22Rv1 (cell line): Measurements from ENCODE around the gene SORL1.

Experiments used
- H3K27ac ChIP-seq: fragments of 450-650 bp; 2 replicates; pipeline ENCODE4 v1.5.1; 2017
- ZFX ChIP-seq: fragments of 450-650 bp; IDR thresholded peaks from 2 replicates; pipeline ENCODE4 v1.6.1; 2017; ENCODE audit warnings: antibody characterized with exemption, borderline replicate concordance
- TF ChIP-seq, protein P1 (sequence below): fragments of 450-650 bp; IDR thresholded peaks from 2 replicates; pipeline ENCODE4 v1.5.1; 2017; ENCODE audit warnings: mild to moderate bottlenecking

Gene SORL1

DNA sequence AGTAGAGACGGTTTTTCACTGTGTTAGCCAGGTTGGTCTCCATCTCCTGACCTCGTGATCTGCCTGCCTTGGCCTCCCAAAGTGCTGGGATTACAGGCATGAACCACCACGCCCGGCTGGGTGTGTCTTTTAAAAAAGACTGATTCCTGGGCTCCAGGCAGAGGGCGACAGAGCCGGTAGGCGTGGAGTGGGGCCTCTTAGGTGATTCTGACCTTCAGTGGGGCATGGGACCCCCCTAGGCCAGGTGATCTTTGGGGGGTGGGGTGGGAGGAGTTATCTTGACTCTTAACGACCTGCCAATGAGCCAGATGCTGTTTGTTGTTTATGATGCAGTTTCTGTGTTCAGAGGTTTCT lies 13.6 kb downstream of the SORL1 start:
- no peak for TF ChIP-seq ZFX
- TF ChIP-seq, protein P1, sequence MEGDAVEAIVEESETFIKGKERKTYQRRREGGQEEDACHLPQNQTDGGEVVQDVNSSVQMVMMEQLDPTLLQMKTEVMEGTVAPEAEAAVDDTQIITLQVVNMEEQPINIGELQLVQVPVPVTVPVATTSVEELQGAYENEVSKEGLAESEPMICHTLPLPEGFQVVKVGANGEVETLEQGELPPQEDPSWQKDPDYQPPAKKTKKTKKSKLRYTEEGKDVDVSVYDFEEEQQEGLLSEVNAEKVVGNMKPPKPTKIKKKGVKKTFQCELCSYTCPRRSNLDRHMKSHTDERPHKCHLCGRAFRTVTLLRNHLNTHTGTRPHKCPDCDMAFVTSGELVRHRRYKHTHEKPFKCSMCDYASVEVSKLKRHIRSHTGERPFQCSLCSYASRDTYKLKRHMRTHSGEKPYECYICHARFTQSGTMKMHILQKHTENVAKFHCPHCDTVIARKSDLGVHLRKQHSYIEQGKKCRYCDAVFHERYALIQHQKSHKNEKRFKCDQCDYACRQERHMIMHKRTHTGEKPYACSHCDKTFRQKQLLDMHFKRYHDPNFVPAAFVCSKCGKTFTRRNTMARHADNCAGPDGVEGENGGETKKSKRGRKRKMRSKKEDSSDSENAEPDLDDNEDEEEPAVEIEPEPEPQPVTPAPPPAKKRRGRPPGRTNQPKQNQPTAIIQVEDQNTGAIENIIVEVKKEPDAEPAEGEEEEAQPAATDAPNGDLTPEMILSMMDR, result no peak
- H3K27ac ChIP-seq, result no peak overlapping the region

DNA sequence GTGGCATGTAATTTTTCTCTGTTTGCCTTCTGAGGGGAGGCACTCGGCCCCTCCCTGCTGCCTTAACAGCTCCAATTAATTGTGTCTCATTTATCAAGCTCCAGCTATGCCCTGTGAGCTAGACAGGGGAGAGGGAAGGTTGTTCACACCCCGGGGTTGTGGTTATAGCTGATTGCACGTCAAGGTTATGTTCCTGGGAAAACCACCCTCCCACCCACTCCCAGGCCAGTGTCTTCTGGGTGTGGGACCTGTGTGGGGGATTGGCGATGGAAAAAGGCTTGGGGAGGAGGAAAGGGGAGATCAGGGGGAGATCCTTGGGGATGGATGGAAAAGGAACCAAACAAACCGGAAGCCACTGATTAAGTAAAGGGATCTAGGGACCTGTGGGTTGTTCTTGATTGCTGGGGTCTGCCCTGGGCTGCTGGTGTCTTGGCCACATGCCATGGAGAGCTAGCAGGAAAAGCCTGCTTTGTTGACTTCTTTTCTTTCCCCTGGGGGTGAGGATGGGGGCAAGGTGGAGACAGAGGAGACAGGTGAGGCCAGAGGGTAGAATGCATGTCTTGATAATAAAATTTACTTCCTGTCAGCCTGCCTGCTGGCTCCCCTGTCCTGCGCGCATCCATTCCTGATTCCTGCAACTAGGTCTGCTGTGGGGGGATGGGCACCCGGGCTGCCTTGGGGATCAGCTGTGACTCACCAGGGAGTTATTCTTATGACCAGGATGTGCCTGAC lies 14.1 kb downstream of the SORL1 start:
- no peak for TF ChIP-seq ZFX
- TF ChIP-seq, protein P1, result no peak
- no peak overlapping the region for H3K27ac ChIP-seq

DNA sequence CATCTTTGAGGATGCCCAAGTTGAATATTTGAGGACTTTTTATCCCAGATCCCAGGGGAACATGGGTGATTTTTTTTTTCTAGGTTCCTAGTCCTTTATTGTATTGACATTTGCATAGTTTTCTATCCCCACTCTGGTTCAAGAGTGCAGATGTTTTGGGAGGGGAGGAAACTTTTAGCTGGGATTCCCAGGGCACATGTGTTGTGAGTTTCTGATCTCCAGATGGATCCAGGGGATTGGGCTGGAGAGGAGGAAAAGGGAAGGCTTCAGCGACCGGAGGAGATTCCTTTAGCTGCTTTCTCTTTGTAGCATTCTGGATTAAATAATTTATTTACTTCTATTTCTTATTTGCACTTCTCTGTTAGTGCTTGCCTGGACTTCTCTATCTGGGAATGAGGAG lies 15.4 kb downstream of the SORL1 start:
- H3K27ac ChIP-seq, result no peak overlapping the region

DNA sequence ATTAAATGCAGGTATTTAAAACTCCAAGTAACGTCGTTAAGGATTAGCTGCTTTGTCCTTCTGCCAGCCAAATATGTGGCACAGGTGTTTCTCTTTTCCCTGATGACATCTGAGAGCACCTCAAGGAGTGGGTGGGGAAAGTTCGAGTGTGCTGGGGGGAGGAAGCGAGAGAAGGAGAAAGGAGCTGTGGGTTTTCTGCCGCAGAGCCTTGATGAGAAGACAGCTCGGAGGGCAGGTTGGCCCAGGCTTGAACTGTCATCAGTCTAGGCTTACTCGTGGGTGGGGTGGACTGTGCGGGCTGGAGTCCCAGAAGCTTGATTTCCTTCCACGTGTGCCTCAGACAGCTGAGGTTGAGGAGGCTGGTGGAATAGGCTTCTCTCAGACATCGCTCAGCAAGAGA lies 15.9 kb downstream of the SORL1 start:
- H3K27ac ChIP-seq, result no peak overlapping the region
- TF ChIP-seq, protein P1, result no peak
- no peak for TF ChIP-seq ZFX

More for the DNA sequence above, 15.4 kb downstream of the SORL1 start:
- no peak for TF ChIP-seq ZFX
- TF ChIP-seq, protein P1, result no peak

DNA sequence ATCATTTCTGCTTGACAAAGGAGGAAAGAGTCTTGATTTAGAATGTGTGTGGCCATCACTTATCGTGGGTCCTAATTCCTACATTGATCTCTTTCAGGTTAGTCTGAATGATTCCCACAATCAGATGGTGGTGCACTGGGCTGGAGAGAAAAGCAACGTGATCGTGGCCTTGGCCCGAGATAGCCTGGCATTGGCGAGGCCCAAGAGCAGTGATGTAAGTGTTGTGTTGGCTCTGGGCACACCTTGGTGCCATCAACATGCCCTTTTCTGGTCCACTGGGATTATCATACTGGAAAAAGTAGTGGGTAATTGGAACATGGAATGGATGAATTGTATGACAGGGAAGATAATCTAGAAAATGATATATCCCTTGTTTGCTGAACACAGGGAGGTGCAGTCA lies 17.8 kb downstream of the SORL1 start:
- TF ChIP-seq, protein P1, result no peak
- TF ChIP-seq ZFX, result no peak
- H3K27ac ChIP-seq, result no peak overlapping the region

DNA sequence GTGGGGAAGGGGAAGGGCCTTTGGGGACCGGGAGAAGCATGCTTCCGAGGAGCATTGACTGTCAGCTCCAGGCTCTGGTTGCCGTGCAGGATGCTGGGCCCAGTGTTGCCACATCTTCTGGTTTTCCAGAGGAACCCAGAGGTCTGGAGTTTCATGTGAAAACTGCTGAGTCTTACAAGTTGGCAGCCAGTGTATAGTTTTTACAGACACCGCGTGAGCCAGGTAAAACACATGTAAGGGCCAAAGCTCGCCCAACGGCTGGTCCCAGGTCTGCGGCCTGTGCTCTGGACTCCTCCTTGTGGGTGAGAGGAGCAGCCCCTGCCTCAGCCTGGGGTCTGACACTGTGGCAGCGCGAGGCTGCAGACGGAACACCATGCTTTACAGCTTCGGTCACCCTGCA lies 19.1 kb downstream of the SORL1 start:
- no peak for TF ChIP-seq ZFX
- TF ChIP-seq, protein P1, result no peak
- H3K27ac ChIP-seq, result no peak overlapping the region

DNA sequence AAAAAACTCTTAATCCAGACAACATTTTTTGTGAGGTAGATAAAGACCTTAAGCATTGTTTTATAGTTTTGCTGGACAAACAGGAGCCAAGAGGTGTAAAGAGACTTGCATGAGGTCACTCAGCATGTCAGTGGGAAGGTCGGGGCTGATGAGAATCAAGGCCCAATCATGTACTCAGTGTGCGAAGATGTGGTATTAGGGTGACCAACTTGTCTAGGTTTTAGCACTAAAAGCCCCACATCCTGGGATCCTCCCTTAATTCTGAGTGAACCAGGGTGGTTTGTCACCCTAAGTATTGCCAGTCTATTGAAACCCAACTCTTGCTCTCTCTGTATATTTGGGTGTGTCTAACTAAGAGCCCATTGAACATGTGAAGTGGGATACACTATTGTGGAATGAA lies 20.2 kb downstream of the SORL1 start:
- H3K27ac ChIP-seq, result no peak overlapping the region
- no peak for TF ChIP-seq ZFX
- TF ChIP-seq, protein P1, result no peak
